Subcutaneous adipose tissue (tissue), 4 donors: ENCODE results near the gene MYBBP1A. TPM values are rescaled to one million over a fixed set of nuclear protein-coding genes. Genes with fewer than 3 reads are reported as not detected.

Source experiments
- CTCF ChIP-seq: fragments of 450-650 bp; IDR thresholded peaks from one replicate; pipeline ENCODE4 v1.5.1; 2016; ENCODE audit warnings: low read depth, mild to moderate bottlenecking, control low read depth, antibody characterized with exemption, moderate library complexity
- total RNA-seq, 4 donors: library from RNA; depleted of rRNA; stranded (reverse); fragments of >200 nt; gene quantifications; one replicate each; pipeline ENCODE4 v1.1.0, GENCODE V29; 2016

The MYBBP1A gene
- total RNA-seq, 4 donors from 2014 or later: 16.5 to 34.7 (median 28.7) TPM

- TF ChIP-seq CTCF: no peak
Measured at GRCh38 chr17:4598776-4599504, 43.8 kb upstream of the MYBBP1A start.

GRCh38 chr17:4597975-4598374 is 42.8 kb upstream of the MYBBP1A start:
- TF ChIP-seq CTCF: no peak

GRCh38 chr17:4596636-4597380 is 41.6 kb upstream of the MYBBP1A start:
- TF ChIP-seq CTCF: no peak

- no peak for TF ChIP-seq CTCF
Measured at GRCh38 chr17:4594931-4595684, 39.9 kb upstream of the MYBBP1A start.

- TF ChIP-seq CTCF: no peak
Measured at GRCh38 chr17:4594406-4594805, 39.2 kb upstream of the MYBBP1A start.

- TF ChIP-seq CTCF: no peak
Measured at GRCh38 chr17:4593021-4593421, 37.8 kb upstream of the MYBBP1A start.
